Measurements from ENCODE around the gene HM13. TPM values are rescaled to one million over a fixed set of nuclear protein-coding genes. Genes with fewer than 3 reads are reported as not detected.

Gene HM13
- total and polyA plus RNA-seq, 2 of the 13 experiments (the other 11 are each of a cell fraction or from before 2014, with no cell fraction given), result 118 to 243 TPM

DNA sequence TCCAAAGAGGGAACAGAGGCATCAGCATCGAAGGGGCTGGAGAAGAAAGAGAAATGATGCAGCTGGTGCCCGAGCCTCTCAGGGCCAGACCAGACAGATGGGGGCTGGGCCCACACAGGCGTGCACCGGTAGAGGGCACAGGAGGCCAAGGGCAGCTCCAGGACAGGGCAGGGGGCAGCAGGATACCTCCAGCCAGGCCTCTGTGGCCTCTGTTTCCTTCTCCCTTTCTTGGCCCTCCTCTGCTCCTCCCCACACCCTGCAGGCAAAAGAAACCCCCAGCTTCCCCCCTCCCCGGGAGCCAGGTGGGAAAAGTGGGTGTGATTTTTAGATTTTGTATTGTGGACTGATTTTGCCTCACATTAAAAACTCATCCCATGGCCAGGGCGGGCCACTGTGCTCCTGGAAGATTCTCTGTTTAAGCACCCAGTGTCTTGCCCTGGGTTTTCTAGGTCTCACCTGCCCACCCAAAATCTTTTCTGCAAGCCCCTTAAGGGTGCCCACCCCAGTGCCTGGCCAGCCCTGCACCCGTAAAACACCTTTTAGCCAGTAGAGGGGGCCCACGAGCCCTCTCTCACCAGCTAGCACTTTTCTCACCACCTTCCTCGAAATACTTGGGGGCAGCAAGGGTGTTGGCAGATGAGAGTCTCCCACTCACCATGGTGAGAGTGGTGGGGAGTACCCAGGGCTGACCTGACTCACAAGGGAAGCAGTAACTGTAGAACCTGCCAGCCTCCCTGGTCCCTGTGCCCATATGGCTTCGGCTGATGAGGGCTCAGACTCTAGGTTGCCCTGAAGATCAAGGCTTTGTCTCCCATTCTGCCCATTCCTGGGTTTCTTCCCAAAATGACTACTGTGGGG lies 55.1 kb downstream of the HM13 start (continued):
- TF ChIP-seq, protein P1, sequence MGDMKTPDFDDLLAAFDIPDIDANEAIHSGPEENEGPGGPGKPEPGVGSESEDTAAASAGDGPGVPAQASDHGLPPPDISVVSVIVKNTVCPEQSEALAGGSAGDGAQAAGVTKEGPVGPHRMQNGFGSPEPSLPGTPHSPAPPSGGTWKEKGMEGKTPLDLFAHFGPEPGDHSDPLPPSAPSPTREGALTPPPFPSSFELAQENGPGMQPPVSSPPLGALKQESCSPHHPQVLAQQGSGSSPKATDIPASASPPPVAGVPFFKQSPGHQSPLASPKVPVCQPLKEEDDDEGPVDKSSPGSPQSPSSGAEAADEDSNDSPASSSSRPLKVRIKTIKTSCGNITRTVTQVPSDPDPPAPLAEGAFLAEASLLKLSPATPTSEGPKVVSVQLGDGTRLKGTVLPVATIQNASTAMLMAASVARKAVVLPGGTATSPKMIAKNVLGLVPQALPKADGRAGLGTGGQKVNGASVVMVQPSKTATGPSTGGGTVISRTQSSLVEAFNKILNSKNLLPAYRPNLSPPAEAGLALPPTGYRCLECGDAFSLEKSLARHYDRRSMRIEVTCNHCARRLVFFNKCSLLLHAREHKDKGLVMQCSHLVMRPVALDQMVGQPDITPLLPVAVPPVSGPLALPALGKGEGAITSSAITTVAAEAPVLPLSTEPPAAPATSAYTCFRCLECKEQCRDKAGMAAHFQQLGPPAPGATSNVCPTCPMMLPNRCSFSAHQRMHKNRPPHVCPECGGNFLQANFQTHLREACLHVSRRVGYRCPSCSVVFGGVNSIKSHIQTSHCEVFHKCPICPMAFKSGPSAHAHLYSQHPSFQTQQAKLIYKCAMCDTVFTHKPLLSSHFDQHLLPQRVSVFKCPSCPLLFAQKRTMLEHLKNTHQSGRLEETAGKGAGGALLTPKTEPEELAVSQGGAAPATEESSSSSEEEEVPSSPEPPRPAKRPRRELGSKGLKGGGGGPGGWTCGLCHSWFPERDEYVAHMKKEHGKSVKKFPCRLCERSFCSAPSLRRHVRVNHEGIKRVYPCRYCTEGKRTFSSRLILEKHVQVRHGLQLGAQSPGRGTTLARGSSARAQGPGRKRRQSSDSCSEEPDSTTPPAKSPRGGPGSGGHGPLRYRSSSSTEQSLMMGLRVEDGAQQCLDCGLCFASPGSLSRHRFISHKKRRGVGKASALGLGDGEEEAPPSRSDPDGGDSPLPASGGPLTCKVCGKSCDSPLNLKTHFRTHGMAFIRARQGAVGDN (CRISPR knock-in tag; IDR thresholded peaks at IDR 0.05), result peak; percentile 89
- TF ChIP-seq POGZ (CRISPR knock-in tag; IDR thresholded peaks at IDR 0.05) (no peak; the same call in 1 of the 2 replicates), ZFP41 (CRISPR knock-in tag; IDR thresholded peaks at IDR 0.05; ENCODE audit: borderline replicate concordance) (no peak), HNRNPUL1 (IDR thresholded peaks at IDR 0.05; ENCODE audit: low read depth, low read length) (no peak), SP5 (CRISPR knock-in tag; IDR thresholded peaks at IDR 0.05; ENCODE audit: borderline replicate concordance, low read depth) (no peak; the same call in 1 of the 2 replicates), ZNF569 (CRISPR knock-in tag; IDR thresholded peaks at IDR 0.05; ENCODE audit: borderline replicate concordance) (no peak), HOXA7 (CRISPR knock-in tag; IDR thresholded peaks at IDR 0.05) (no peak), HDAC1 (CRISPR knock-in tag; IDR thresholded peaks at IDR 0.05) (peak; percentile 67; the same call in 1 of the 2 replicates), YEATS4 (CRISPR knock-in tag; IDR thresholded peaks at IDR 0.05; ENCODE audit: borderline replicate concordance) (peak; percentile 64; the same call in 1 of the 2 replicates), ZNF101 (CRISPR knock-in tag; IDR thresholded peaks at IDR 0.05; ENCODE audit: borderline replicate concordance, low read depth) (no peak), DPF2 (CRISPR knock-in tag; IDR thresholded peaks at IDR 0.05; ENCODE audit: borderline replicate concordance, low read depth) (peak; percentile 7; the same call in 1 of the 2 replicates)
- TF ChIP-seq, protein P2, sequence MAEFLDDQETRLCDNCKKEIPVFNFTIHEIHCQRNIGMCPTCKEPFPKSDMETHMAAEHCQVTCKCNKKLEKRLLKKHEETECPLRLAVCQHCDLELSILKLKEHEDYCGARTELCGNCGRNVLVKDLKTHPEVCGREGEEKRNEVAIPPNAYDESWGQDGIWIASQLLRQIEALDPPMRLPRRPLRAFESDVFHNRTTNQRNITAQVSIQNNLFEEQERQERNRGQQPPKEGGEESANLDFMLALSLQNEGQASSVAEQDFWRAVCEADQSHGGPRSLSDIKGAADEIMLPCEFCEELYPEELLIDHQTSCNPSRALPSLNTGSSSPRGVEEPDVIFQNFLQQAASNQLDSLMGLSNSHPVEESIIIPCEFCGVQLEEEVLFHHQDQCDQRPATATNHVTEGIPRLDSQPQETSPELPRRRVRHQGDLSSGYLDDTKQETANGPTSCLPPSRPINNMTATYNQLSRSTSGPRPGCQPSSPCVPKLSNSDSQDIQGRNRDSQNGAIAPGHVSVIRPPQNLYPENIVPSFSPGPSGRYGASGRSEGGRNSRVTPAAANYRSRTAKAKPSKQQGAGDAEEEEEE (CRISPR knock-in tag; IDR thresholded peaks at IDR 0.05; ENCODE audit: borderline replicate concordance), result no peak
- TF ChIP-seq, protein P3, sequence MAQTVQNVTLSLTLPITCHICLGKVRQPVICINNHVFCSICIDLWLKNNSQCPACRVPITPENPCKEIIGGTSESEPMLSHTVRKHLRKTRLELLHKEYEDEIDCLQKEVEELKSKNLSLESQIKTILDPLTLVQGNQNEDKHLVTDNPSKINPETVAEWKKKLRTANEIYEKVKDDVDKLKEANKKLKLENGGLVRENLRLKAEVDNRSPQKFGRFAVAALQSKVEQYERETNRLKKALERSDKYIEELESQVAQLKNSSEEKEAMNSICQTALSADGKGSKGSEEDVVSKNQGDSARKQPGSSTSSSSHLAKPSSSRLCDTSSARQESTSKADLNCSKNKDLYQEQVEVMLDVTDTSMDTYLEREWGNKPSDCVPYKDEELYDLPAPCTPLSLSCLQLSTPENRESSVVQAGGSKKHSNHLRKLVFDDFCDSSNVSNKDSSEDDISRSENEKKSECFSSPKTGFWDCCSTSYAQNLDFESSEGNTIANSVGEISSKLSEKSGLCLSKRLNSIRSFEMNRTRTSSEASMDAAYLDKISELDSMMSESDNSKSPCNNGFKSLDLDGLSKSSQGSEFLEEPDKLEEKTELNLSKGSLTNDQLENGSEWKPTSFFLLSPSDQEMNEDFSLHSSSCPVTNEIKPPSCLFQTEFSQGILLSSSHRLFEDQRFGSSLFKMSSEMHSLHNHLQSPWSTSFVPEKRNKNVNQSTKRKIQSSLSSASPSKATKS (CRISPR knock-in tag; IDR thresholded peaks at IDR 0.05), result no peak
- TF ChIP-seq, protein P4, sequence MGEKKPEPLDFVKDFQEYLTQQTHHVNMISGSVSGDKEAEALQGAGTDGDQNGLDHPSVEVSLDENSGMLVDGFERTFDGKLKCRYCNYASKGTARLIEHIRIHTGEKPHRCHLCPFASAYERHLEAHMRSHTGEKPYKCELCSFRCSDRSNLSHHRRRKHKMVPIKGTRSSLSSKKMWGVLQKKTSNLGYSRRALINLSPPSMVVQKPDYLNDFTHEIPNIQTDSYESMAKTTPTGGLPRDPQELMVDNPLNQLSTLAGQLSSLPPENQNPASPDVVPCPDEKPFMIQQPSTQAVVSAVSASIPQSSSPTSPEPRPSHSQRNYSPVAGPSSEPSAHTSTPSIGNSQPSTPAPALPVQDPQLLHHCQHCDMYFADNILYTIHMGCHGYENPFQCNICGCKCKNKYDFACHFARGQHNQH (CRISPR knock-in tag; IDR thresholded peaks at IDR 0.05), result peak; percentile 89; the same call in 1 of the 2 replicates
- TF ChIP-seq, protein P5, sequence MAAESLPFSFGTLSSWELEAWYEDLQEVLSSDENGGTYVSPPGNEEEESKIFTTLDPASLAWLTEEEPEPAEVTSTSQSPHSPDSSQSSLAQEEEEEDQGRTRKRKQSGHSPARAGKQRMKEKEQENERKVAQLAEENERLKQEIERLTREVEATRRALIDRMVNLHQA (CRISPR knock-in tag; IDR thresholded peaks at IDR 0.05), result no peak
- TF ChIP-seq, protein P6, sequence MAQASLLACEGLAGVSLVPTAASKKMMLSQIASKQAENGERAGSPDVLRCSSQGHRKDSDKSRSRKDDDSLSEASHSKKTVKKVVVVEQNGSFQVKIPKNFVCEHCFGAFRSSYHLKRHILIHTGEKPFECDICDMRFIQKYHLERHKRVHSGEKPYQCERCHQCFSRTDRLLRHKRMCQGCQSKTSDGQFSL (CRISPR knock-in tag; IDR thresholded peaks at IDR 0.05), result 0 out of 2 replicates have a peak, but pooled peaks have one; percentile 55

Data from HepG2 (cell line).